Osteocyte (in vitro differentiated cells): Measurements from ENCODE around the gene MAP4K2. TPM values are rescaled to one million over a fixed set of nuclear protein-coding genes. Genes with fewer than 3 reads are reported as not detected.
A peak's percentile ranks its signal among the peaks of the same experiment; 100 is the strongest.

Experiments used
- DNase-seq: peaks from one replicate; pipeline ENCODE4 v3.0.0; 2021; ENCODE audit warnings: mixed read lengths; ENCODE audit not compliant: unreplicated experiment; ENCODE audit errors: extremely low spot score
- H3K27ac Mint-ChIP-seq: one replicate; pipeline ENCODE4 v1.8.0; 2021; ENCODE audit warnings: mild to moderate bottlenecking, mixed read lengths; ENCODE audit not compliant: unreplicated experiment
- H3K27me3 Mint-ChIP-seq: one replicate; pipeline ENCODE4 v1.8.0; 2021; ENCODE audit warnings: mixed read lengths; ENCODE audit not compliant: unreplicated experiment
- H3K36me3 Mint-ChIP-seq: one replicate; pipeline ENCODE4 v1.8.0; 2021; ENCODE audit warnings: mixed read lengths; ENCODE audit not compliant: unreplicated experiment
- H3K4me1 Mint-ChIP-seq: one replicate; pipeline ENCODE4 v1.8.0; 2021; ENCODE audit warnings: mixed read lengths; ENCODE audit not compliant: unreplicated experiment
- H3K4me3 Mint-ChIP-seq: one replicate; pipeline ENCODE4 v1.8.0; 2021; ENCODE audit warnings: mild to moderate bottlenecking, moderate library complexity, mixed read lengths; ENCODE audit not compliant: unreplicated experiment
- H3K9me3 Mint-ChIP-seq: one replicate; pipeline ENCODE4 v1.8.0; 2021; ENCODE audit warnings: mixed read lengths; ENCODE audit not compliant: unreplicated experiment
- total RNA-seq: library from RNA; stranded (reverse); gene quantifications from 2 replicates; pipeline ENCODE4 v1.2.1, GENCODE V29; 2021
- TF ChIP-seq, protein P1 (sequence below): fragments of 200-600 bp; sonication (generic); IDR thresholded peaks from 2 replicates; pipeline ENCODE4 v1.5.0; 2021; ENCODE audit warnings: antibody characterized with exemption, mild to moderate bottlenecking, moderate library complexity

The MAP4K2 gene
- total RNA-seq, 1 donor from 2014 or later: 16.0 TPM

DNA sequence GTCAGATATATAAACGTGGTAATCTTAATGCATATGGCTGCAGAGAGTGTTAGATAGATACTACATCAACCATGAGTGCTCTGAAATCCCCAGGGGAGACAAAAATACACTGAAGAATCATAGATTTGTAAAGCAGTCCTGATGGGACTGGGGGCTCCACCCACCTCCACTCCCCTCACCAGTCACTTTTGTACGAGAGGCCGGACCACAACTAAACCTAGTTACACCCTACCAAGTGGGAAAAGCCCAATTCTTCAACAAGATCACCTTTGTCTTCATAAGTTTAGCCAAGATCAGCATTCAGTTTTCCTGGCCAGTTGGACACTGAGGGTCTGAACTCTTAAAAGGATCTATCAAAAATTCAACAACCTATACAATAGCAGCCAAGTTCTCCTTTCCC is 26.1 kb downstream of the MAP4K2 start:
- H3K4me1 Mint-ChIP-seq: peaks cover 32% of the 10 kb centered on the region
- peaks cover 43% of the 10 kb centered on the region for H3K36me3 Mint-ChIP-seq
- H3K4me3 Mint-ChIP-seq: peak overlapping the region; percentile 81

DNA sequence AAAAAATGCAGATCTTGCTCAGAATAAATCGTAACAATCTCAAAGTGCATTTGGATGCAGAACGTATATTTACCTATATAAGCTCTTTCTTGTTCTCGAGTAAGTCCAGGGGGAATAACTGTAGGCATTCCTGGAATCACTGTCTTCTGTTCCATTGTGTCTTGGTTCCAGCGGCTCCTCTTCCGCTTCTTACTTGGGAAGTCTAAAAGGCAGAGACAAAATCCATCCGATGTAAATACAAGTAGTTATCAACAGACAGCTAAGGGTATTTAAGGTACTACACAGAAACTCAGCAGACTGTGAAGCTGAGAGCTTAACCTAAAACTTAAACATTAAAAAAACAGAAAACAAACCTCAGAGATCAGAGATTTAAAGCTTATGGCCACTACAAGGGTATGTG is 26.6 kb downstream of the MAP4K2 start:
- Mint-ChIP-seq H3K4me1 (peaks cover 32% of the 10 kb centered on the region), H3K27ac (peak overlapping the region; percentile 1), H3K4me3 (peak overlapping the region; percentile 81), H3K9me3 (no peaks in the 10 kb centered on the region), H3K27me3 (no peaks in the 10 kb centered on the region), H3K36me3 (peaks cover 47% of the 10 kb centered on the region)
- TF ChIP-seq, protein P1, sequence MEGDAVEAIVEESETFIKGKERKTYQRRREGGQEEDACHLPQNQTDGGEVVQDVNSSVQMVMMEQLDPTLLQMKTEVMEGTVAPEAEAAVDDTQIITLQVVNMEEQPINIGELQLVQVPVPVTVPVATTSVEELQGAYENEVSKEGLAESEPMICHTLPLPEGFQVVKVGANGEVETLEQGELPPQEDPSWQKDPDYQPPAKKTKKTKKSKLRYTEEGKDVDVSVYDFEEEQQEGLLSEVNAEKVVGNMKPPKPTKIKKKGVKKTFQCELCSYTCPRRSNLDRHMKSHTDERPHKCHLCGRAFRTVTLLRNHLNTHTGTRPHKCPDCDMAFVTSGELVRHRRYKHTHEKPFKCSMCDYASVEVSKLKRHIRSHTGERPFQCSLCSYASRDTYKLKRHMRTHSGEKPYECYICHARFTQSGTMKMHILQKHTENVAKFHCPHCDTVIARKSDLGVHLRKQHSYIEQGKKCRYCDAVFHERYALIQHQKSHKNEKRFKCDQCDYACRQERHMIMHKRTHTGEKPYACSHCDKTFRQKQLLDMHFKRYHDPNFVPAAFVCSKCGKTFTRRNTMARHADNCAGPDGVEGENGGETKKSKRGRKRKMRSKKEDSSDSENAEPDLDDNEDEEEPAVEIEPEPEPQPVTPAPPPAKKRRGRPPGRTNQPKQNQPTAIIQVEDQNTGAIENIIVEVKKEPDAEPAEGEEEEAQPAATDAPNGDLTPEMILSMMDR: no peak
- DNase-seq: no peak

More for the DNA sequence above, 26.1 kb downstream of the MAP4K2 start:
- Mint-ChIP-seq H3K27me3 (no peaks in the 10 kb centered on the region), H3K27ac (peak overlapping the region; percentile 70), H3K9me3 (no peaks in the 10 kb centered on the region)
- DNase-seq: no peak
- TF ChIP-seq, protein P1: no peak

DNA sequence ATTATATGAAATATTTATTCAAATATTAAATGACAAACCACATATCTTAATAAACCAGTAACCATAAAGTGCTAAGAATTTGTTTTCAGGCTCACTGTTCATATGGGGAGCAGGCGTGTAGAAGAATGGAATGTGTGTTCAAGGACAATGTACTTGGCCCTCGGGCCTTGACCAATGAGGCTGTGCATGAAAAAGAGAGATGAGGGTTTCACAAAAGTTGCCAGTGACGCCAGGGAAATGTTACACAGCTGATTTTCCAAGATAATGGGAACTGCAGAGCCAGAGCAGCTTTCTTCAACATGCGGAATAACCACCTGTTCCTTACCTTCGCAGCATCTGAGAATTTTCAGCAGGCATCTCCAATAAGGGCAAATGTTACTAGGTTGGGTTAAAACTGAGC is 28.9 kb downstream of the MAP4K2 start:
- Mint-ChIP-seq H3K9me3 (no peaks in the 10 kb centered on the region), H3K4me1 (peaks cover 28% of the 10 kb centered on the region), H3K27me3 (no peaks in the 10 kb centered on the region), H3K4me3 (no peak overlapping the region), H3K27ac (no peak overlapping the region), H3K36me3 (peaks cover 57% of the 10 kb centered on the region)
- DNase-seq: no peak
- TF ChIP-seq, protein P1: no peak

DNA sequence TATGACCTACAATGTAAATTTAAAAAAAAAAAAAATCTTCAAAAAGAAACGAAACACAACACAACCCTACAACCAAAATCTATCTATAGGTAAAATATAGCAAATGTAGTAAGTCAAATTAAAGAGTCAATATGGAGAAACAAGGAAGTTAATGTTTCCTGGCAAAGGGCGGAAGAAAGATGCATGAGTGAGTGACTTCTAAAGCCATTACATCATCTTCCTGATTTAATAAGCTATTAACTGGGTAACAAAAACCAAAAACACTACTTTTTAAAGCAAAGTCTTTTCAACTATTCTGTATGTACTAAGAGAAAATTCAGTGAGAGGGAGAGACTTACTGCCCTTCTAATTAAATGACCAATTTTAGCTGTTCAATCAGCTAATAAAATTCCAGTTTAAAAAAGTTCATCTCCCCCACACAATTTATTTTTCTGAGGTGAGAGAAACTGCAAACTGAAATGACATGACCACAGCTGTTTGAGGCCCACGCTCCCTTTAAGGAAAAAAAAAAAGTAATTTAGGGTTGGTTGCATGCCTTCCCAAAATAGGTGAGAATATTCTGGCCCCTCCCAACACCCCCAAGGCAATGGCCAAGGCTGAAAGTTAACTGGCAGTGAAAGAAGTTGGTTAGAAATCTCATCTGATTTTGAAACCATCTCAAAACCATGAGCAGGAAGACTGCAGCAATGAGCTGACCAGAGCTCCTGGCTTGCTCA is 30.6 kb downstream of the MAP4K2 start:
- DNase-seq: no peak
- Mint-ChIP-seq H3K9me3 (no peaks in the 10 kb centered on the region), H3K4me1 (peaks cover 25% of the 10 kb centered on the region), H3K36me3 (peaks cover 74% of the 10 kb centered on the region), H3K4me3 (no peak overlapping the region), H3K27ac (no peak overlapping the region), H3K27me3 (no peaks in the 10 kb centered on the region)
- TF ChIP-seq, protein P1: no peak

DNA sequence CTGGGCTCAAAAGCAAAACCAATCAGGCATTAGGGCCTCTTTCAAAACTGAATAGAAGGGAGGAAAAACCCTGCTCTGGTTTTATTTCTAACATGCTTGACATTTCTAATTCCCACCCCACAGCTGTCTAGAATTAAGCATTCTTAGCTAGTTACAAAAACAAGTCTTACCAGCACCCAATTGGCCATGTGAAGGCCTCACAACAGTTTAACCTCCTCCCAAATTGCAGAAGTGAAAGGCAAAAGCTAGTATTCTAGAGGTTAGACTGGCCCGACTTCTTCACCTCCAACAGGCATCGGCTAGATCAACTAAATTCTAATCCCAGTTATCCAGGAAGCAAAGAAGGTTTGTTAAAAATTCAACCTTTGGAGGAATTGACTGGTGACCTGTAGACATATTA is 31.2 kb downstream of the MAP4K2 start:
- H3K4me1 Mint-ChIP-seq: peaks cover 19% of the 10 kb centered on the region
- H3K36me3 Mint-ChIP-seq: peaks cover 76% of the 10 kb centered on the region
- no peaks in the 10 kb centered on the region for H3K27me3 Mint-ChIP-seq
- H3K4me3 Mint-ChIP-seq: no peak overlapping the region
- H3K27ac Mint-ChIP-seq: no peak overlapping the region
- no peaks in the 10 kb centered on the region for H3K9me3 Mint-ChIP-seq
- DNase-seq: no peak
- TF ChIP-seq, protein P1: no peak
